ENCODE measurements around the gene ATP6V0B. TPM values are rescaled to one million over a fixed set of nuclear protein-coding genes. Genes with fewer than 3 reads are reported as not detected.

The ATP6V0B gene
- total and polyA plus RNA-seq, 9 of the 15 experiments (the other 6 are each of a cell fraction or from before 2014, with no cell fraction given) = 137 to 328 (median 220) TPM

- TF ChIP-seq, protein P1, sequence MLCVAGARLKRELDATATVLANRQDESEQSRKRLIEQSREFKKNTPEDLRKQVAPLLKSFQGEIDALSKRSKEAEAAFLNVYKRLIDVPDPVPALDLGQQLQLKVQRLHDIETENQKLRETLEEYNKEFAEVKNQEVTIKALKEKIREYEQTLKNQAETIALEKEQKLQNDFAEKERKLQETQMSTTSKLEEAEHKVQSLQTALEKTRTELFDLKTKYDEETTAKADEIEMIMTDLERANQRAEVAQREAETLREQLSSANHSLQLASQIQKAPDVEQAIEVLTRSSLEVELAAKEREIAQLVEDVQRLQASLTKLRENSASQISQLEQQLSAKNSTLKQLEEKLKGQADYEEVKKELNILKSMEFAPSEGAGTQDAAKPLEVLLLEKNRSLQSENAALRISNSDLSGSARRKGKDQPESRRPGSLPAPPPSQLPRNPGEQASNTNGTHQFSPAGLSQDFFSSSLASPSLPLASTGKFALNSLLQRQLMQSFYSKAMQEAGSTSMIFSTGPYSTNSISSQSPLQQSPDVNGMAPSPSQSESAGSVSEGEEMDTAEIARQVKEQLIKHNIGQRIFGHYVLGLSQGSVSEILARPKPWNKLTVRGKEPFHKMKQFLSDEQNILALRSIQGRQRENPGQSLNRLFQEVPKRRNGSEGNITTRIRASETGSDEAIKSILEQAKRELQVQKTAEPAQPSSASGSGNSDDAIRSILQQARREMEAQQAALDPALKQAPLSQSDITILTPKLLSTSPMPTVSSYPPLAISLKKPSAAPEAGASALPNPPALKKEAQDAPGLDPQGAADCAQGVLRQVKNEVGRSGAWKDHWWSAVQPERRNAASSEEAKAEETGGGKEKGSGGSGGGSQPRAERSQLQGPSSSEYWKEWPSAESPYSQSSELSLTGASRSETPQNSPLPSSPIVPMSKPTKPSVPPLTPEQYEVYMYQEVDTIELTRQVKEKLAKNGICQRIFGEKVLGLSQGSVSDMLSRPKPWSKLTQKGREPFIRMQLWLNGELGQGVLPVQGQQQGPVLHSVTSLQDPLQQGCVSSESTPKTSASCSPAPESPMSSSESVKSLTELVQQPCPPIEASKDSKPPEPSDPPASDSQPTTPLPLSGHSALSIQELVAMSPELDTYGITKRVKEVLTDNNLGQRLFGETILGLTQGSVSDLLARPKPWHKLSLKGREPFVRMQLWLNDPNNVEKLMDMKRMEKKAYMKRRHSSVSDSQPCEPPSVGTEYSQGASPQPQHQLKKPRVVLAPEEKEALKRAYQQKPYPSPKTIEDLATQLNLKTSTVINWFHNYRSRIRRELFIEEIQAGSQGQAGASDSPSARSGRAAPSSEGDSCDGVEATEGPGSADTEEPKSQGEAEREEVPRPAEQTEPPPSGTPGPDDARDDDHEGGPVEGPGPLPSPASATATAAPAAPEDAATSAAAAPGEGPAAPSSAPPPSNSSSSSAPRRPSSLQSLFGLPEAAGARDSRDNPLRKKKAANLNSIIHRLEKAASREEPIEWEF (CRISPR knock-in tag; IDR thresholded peaks at IDR 0.05) = no peak
- TF ChIP-seq TFE3 (CRISPR knock-in tag; IDR thresholded peaks at IDR 0.05) (no peak), GTF3C2 (IDR thresholded peaks at IDR 0.05; ENCODE audit: borderline replicate concordance, extremely low read depth, insufficient read length) (no peak), ZBTB1 (CRISPR knock-in tag; IDR thresholded peaks at IDR 0.05; ENCODE audit: borderline replicate concordance, low read depth) (no peak), ZNF354B (CRISPR knock-in tag; IDR thresholded peaks at IDR 0.05) (no peak), TAF15 (IDR thresholded peaks at IDR 0.05; ENCODE audit: low read depth, low read length) (no peak), DIDO1 (tag; IDR thresholded peaks at IDR 0.05; ENCODE audit: low read depth) (no peak), ZFPM2 (CRISPR knock-in tag; IDR thresholded peaks at IDR 0.05) (no peak), SMAD4 (CRISPR knock-in tag; conservative IDR thresholded peaks at IDR 0.05) (no peak), SMARCE1 (IDR thresholded peaks at IDR 0.05) (no peak), HOMEZ (CRISPR knock-in tag; IDR thresholded peaks at IDR 0.05) (no peak)
These were observed 12.6 kb downstream of the ATP6V0B start (continued) for GRCh38 chr1:43987159-43987902.

Data from K562 (cell line).